A549 (cell line): ENCODE data around the gene RGS6. TPM values are rescaled to one million over a fixed set of nuclear protein-coding genes. Genes with fewer than 3 reads are reported as not detected.

ENCODE experiments used
- ATAC-seq, 2 experiments: fragments of 200-7000 bp in 1 of 2; fragments of >200 bp in 1 of 2; cut with Nextera tagmentation in 1 of 2; cut with Tn5 transposase in 1 of 2; 3 replicates each; pipeline versions ENCODE4 v1.8.0 to v1.9.1; 2018 to 2020; ENCODE audit warnings: mild to moderate bottlenecking in 1 of 2, moderate library complexity in 1 of 2
- CTCF ChIA-PET: fragments of 300-600 bp; sonication (Branson Sonifier 250); formaldehyde crosslinking; extraction: SDS; loops from one replicate; lab custom pipeline; 2021; ENCODE audit warnings: antibody characterized with exemption, inconsistent platforms; lab: Yijun Ruan, JAX
- POLR2A ChIA-PET: fragments of 350-600 bp; formaldehyde crosslinking; extraction: SDS; loops from one replicate; lab custom pipeline; 2021; ENCODE audit warnings: antibody characterized with exemption, inconsistent platforms; lab: Yijun Ruan, JAX
- DNase-seq, 2 experiments: peaks; one replicate each; pipeline versions ENCODE4 v3.0.0 to v3.0.0-alpha.2; 2011 to 2016; ENCODE audit warnings: low read depth in 1 of 2, low spot score in 1 of 2
- FAIRE-seq: peaks from 2 replicates; lab custom pipeline; 2011; peaks lifted over from hg19 to GRCh38; lab: Jason Lieb, UNC
- H3K27ac ChIP-seq, 2 experiments: fragments of >200 bp; sonication (Bioruptor Twin); formaldehyde crosslinking; 3 replicates each; pipeline ENCODE4 v1.5.1; 2016 to 2017
- H3K4me1 ChIP-seq: fragments of >200 bp; sonication (Bioruptor Twin); formaldehyde crosslinking; 3 replicates; pipeline ENCODE4 v1.6.1; 2016
- H3K4me2 ChIP-seq: fragments of >200 bp; sonication (Bioruptor Twin); formaldehyde crosslinking; 3 replicates; pipeline ENCODE4 v1.6.1; 2016
- H3K4me3 ChIP-seq: fragments of >200 bp; sonication (Bioruptor Twin); formaldehyde crosslinking; 3 replicates; pipeline ENCODE4 v1.5.1; 2016
- H3K9me3 ChIP-seq: fragments of >200 bp; sonication (Bioruptor Twin); formaldehyde crosslinking; 3 replicates; pipeline ENCODE4 v1.6.1; 2016
- CBX2 ChIP-seq: fragments of 200-600 bp; sonication (generic); IDR thresholded peaks from 2 replicates; pipeline ENCODE4 v1.6.1; 2016; ENCODE audit warnings: low read depth, mild to moderate bottlenecking, borderline replicate concordance
- EHF ChIP-seq: fragments of 250-450 bp; sonication (Bioruptor Pico); IDR thresholded peaks from 2 replicates; pipeline ENCODE4 v1.5.0; 2020; ENCODE audit warnings: mild to moderate bottlenecking
- ESRRA ChIP-seq: fragments of 150-350 bp; IDR thresholded peaks from 2 replicates; pipeline ENCODE4 v1.6.1; 2014; ENCODE audit warnings: mild to moderate bottlenecking, low read length, borderline replicate concordance
- FOSB ChIP-seq: fragments of 250-450 bp; sonication (Bioruptor Pico); IDR thresholded peaks from 2 replicates; pipeline ENCODE4 v1.5.0; 2020; ENCODE audit warnings: mild to moderate bottlenecking, moderate library complexity
- FOXS1 ChIP-seq: fragments of 250-450 bp; sonication (Bioruptor Pico); IDR thresholded peaks from 2 replicates; pipeline ENCODE4 v1.5.0; 2020; ENCODE audit warnings: mild to moderate bottlenecking, moderate library complexity
- GATA3 ChIP-seq: IDR thresholded peaks from 2 replicates; pipeline ENCODE4 v1.6.1; 2012; ENCODE audit warnings: borderline replicate concordance
- HOXA7 ChIP-seq: fragments of 250-450 bp; sonication (Bioruptor Pico); IDR thresholded peaks from 2 replicates; pipeline ENCODE4 v1.5.0; 2020; ENCODE audit warnings: mild to moderate bottlenecking, moderate library complexity
- HOXB5 ChIP-seq: fragments of 250-450 bp; sonication (Bioruptor Pico); IDR thresholded peaks from 2 replicates; pipeline ENCODE4 v1.5.0; 2020; ENCODE audit warnings: mild to moderate bottlenecking, moderate library complexity
- KDM1A ChIP-seq: fragments of 200-600 bp; sonication (generic); IDR thresholded peaks from 2 replicates; pipeline ENCODE4 v1.6.1; 2016; ENCODE audit warnings: low read depth, mild to moderate bottlenecking
- MAZ ChIP-seq: fragments of 150-350 bp; IDR thresholded peaks from 2 replicates; pipeline ENCODE4 v1.6.1; 2014; ENCODE audit warnings: antibody characterized with exemption, low read depth, low read length, borderline replicate concordance
- NR3C1 ChIP-seq: fragments of >200 bp; sonication (Bioruptor Twin); formaldehyde crosslinking; IDR thresholded peaks from 3 replicates; pipeline ENCODE4 v1.6.1; 2017
- POLR2AphosphoS2 ChIP-seq: conservative IDR thresholded peaks from 2 replicates; pipeline ENCODE4 v1.6.1; 2012; ENCODE audit warnings: low read length, improper control_type of control experiment, inconsistent platforms
- RCOR1 ChIP-seq: fragments of 150-350 bp; IDR thresholded peaks from 2 replicates; pipeline ENCODE4 v1.6.1; 2014; ENCODE audit warnings: antibody characterized with exemption, low read length, low read depth
- RFX5 ChIP-seq: fragments of 450-650 bp; IDR thresholded peaks from 2 replicates; pipeline ENCODE4 v1.7.1; 2014; ENCODE audit warnings: antibody characterized with exemption, mild to moderate bottlenecking, moderate library complexity
- SMC3 ChIP-seq: fragments of >200 bp; sonication (Bioruptor Twin); formaldehyde crosslinking; IDR thresholded peaks from 3 replicates; pipeline ENCODE4 v1.6.1; 2018; ENCODE audit warnings: inconsistent platforms
- SREBF2 ChIP-seq: fragments of 450-650 bp; IDR thresholded peaks from 2 replicates; pipeline ENCODE4 v1.6.1; 2014; ENCODE audit warnings: mild to moderate bottlenecking, moderate library complexity
- TFCP2L1 ChIP-seq: fragments of 250-450 bp; sonication (Bioruptor Pico); IDR thresholded peaks from 2 replicates; pipeline ENCODE4 v1.5.0; 2021; ENCODE audit warnings: mild to moderate bottlenecking
- TP53 ChIP-seq: fragments of 250-450 bp; sonication (Bioruptor Pico); IDR thresholded peaks from 2 replicates; pipeline ENCODE4 v1.5.0; 2021; ENCODE audit warnings: mild to moderate bottlenecking, moderate library complexity
- ZNF302 ChIP-seq: fragments of 250-450 bp; sonication (Bioruptor Pico); IDR thresholded peaks from 2 replicates; pipeline ENCODE4 v1.9.0; 2021; ENCODE audit warnings: inconsistent platforms, mild to moderate bottlenecking, moderate library complexity
- WGBS: methylation state at CpG from one replicate; pipeline ENCODE4 v1.1.6; 2017; ENCODE audit errors: missing lambda C conversion rate; 5-methylcytosine and 5-hydroxymethylcytosine counted together
- polyA plus RNA-seq, 4 experiments: library from polyadenylated mRNA; depleted of rRNA in 3 of 4; stranded (reverse); fragments of >200 nt; fragmentation: RNase III in 1 of 4; extraction: RNeasy Plus Mini Kit Qiagen cat#74134 plus additional on column Dnase treatment in 1 of 4; gene quantifications; 2 replicates in 3 of 4; 3 replicates in 1 of 4; pipeline ENCODE4 v1.2.3, GENCODE V29; 2011 to 2017
- TF ChIP-seq, protein P1 (sequence below): fragments of 200-600 bp; sonication (generic); IDR thresholded peaks from 2 replicates; pipeline ENCODE4 v1.6.1; 2016; ENCODE audit warnings: antibody characterized with exemption, mild to moderate bottlenecking, moderate library complexity
- TF ChIP-seq, protein P2 (sequence below): fragments of 250-450 bp; sonication (Bioruptor Pico); IDR thresholded peaks from 2 replicates; pipeline ENCODE4 v1.5.0; 2021; ENCODE audit warnings: mild to moderate bottlenecking, moderate library complexity, borderline replicate concordance
- TF ChIP-seq, protein P3 (sequence below): fragments of 150-350 bp; IDR thresholded peaks from 2 replicates; pipeline ENCODE4 v1.6.1; 2014; ENCODE audit warnings: low read depth, mild to moderate bottlenecking, low read length
- TF ChIP-seq, protein P4 (sequence below): IDR thresholded peaks from 2 replicates; pipeline ENCODE4 v1.6.1; 2012

The RGS6 gene
- polyA plus RNA-seq, 2 of the 4 experiments (the other 2 are of a cell fraction) = not detected

DNA sequence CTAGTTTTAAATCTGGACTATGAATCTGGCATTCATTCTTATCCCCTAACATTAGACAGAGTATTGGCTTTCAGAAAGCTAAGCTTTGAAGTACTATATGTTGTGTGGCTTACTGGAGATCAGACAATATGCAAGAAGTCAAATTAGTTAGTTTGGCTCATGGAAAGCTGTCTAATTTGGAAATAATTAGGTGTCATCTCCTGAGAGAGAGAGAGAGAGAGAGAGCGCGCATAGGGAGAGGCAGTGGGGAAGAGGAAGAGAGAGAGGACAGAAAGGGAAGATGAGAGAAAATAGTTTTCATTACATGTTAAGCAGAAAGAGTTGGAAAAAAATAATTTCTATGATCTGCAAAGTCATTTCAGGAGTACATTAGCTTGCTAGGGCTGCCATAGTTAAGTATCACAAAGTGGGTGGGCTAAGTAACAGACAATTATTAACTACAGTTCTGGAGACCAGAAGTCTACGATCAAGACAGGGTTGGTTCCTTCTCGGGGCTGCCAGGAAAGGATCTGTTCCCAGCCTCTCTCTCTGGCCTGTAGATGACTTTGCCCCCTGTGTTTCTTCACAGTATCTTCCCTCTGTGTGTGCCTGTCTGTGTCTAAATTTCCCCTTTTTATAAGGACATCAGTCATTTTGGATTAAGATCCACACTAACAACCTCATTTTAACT is 404.2 kb downstream of the RGS6 start:
- Histone ChIP-seq H3K4me1 (no peaks in the 10 kb centered on the region), H3K4me3 (no peak overlapping the region), H3K27ac (no peak overlapping the region), H3K4me2 (no peak overlapping the region), H3K9me3 (no peaks in the 10 kb centered on the region)
- no peak for ATAC-seq
- ChIA-PET POLR2A (no interaction called here), CTCF (interaction anchor here (0.6 kb wide), 1 partner anchor 11 kb away, joined by 3 read pairs; no protein-coding TSS in a partner anchor)
- FAIRE-seq = no peak
- no peak for DNase-seq
- 50% methylated on average over 4 of the region's 4 CpGs for WGBS
- TF ChIP-seq FOXS1 (CRISPR knock-in tag) (no peak), MAZ (no peak), ZNF302 (CRISPR knock-in tag) (no peak), HOXA7 (CRISPR knock-in tag) (no peak), KDM1A (no peak), RFX5 (no peak), HOXB5 (CRISPR knock-in tag) (no peak), POLR2AphosphoS2 (no peak), RCOR1 (no peak)
- TF ChIP-seq, protein P1, sequence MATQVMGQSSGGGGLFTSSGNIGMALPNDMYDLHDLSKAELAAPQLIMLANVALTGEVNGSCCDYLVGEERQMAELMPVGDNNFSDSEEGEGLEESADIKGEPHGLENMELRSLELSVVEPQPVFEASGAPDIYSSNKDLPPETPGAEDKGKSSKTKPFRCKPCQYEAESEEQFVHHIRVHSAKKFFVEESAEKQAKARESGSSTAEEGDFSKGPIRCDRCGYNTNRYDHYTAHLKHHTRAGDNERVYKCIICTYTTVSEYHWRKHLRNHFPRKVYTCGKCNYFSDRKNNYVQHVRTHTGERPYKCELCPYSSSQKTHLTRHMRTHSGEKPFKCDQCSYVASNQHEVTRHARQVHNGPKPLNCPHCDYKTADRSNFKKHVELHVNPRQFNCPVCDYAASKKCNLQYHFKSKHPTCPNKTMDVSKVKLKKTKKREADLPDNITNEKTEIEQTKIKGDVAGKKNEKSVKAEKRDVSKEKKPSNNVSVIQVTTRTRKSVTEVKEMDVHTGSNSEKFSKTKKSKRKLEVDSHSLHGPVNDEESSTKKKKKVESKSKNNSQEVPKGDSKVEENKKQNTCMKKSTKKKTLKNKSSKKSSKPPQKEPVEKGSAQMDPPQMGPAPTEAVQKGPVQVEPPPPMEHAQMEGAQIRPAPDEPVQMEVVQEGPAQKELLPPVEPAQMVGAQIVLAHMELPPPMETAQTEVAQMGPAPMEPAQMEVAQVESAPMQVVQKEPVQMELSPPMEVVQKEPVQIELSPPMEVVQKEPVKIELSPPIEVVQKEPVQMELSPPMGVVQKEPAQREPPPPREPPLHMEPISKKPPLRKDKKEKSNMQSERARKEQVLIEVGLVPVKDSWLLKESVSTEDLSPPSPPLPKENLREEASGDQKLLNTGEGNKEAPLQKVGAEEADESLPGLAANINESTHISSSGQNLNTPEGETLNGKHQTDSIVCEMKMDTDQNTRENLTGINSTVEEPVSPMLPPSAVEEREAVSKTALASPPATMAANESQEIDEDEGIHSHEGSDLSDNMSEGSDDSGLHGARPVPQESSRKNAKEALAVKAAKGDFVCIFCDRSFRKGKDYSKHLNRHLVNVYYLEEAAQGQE = no peak
- TF ChIP-seq, protein P2, sequence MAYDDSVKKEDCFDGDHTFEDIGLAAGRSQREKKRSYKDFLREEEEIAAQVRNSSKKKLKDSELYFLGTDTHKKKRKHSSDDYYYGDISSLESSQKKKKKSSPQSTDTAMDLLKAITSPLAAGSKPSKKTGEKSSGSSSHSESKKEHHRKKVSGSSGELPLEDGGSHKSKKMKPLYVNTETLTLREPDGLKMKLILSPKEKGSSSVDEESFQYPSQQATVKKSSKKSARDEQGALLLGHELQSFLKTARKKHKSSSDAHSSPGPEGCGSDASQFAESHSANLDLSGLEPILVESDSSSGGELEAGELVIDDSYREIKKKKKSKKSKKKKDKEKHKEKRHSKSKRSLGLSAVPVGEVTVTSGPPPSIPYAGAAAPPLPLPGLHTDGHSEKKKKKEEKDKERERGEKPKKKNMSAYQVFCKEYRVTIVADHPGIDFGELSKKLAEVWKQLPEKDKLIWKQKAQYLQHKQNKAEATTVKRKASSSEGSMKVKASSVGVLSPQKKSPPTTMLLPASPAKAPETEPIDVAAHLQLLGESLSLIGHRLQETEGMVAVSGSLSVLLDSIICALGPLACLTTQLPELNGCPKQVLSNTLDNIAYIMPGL (CRISPR knock-in tag) = no peak

DNA sequence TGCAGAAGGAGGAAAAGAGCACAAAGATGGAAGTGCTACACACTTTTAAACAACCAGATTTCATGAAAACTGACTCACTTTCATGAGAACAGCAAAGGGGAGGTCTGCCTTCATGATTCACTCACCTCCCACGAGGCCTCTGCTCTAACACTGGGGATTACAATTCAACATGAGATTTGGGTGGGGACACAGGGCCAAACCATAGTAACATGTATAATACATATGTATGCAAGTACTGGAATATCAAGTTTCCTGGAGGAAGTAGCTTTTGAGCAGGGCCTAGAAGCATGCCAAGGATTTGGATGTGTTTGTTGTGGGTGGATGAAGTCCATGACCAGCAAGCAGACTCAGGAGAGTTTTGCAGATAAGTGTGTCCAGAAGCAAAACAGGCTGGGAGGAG is 409.0 kb downstream of the RGS6 start:
- WGBS = 0% methylated on average over 1 of the region's 1 CpG
- ATAC-seq (no peak), FAIRE-seq (no peak), DNase-seq (no peak)
- Histone ChIP-seq H3K4me3 (no peak overlapping the region), H3K9me3 (no peaks in the 10 kb centered on the region), H3K4me2 (no peak overlapping the region), H3K4me1 (no peaks in the 10 kb centered on the region), H3K27ac (no peak overlapping the region)
- TF ChIP-seq GATA3 = no peak
- TF ChIP-seq ZNF302 (CRISPR knock-in tag) = no peak
- no peak for TF ChIP-seq SMC3
- TF ChIP-seq CBX2 = no peak
- TF ChIP-seq MAZ = no peak
- no peak for TF ChIP-seq KDM1A
- no peak for TF ChIP-seq ESRRA
- TF ChIP-seq, protein P3, sequence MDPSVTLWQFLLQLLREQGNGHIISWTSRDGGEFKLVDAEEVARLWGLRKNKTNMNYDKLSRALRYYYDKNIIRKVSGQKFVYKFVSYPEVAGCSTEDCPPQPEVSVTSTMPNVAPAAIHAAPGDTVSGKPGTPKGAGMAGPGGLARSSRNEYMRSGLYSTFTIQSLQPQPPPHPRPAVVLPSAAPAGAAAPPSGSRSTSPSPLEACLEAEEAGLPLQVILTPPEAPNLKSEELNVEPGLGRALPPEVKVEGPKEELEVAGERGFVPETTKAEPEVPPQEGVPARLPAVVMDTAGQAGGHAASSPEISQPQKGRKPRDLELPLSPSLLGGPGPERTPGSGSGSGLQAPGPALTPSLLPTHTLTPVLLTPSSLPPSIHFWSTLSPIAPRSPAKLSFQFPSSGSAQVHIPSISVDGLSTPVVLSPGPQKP = no peak
- no peak for TF ChIP-seq EHF
- no peak for TF ChIP-seq TP53 (CRISPR knock-in tag)
- no peak for TF ChIP-seq FOXS1 (CRISPR knock-in tag)
- TF ChIP-seq, protein P4, sequence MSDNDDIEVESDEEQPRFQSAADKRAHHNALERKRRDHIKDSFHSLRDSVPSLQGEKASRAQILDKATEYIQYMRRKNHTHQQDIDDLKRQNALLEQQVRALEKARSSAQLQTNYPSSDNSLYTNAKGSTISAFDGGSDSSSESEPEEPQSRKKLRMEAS = no peak
- TF ChIP-seq FOSB = no peak
- TF ChIP-seq RCOR1 = no peak
- no peak for TF ChIP-seq TFCP2L1
- TF ChIP-seq SREBF2 = no peak
- no peak for TF ChIP-seq HOXA7 (CRISPR knock-in tag)
- no peak for TF ChIP-seq NR3C1
- ChIA-PET POLR2A (no interaction called here), CTCF (interaction anchor here (1.2 kb wide), 1 partner anchor 11 kb away, joined by 3 read pairs; no protein-coding TSS in a partner anchor)
